HG03354 (cell line): ENCODE data around the gene ARPP21.
"Not testable (repeated sequence)": the region's sequence is repeated elsewhere in the genome, so short reads cannot be mapped to it uniquely, and the experiment has no call there.

ENCODE experiments used
- ATAC-seq: cut with Tn5 transposase; IDR thresholded peaks from one replicate; pipeline ENCODE4 v1.9.1; 2021; ENCODE audit warnings: mild to moderate bottlenecking; ENCODE audit not compliant: unreplicated experiment, poor library complexity, severe bottlenecking

The ARPP21 gene

DNA sequence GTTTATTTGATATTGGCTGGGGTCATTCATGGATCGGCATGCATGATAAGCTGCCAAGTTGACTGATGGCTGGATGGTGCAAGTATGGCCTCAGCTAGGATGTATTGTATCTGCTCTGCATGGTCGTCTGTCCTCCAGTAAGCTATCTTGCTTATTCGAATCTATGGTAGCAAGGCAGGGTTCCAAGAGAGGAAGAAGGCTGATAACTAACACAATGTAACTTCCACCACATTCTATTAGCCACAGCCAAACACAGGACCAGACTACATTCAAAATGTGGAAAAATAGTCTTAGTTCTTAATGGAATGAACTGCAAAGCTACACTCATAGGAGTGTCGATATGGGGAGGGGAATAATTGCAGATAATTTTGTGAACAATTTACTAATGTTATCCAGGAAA lies 175.2 kb downstream of the ARPP21 start:
- no peak for ATAC-seq

- ATAC-seq, result not testable (repeated sequence)
Observed at GRCh38 chr3:35815796-35816195, 176.5 kb downstream of the ARPP21 start.

- ATAC-seq, result no peak
Observed at GRCh38 chr3:35817216-35817615, 177.9 kb downstream of the ARPP21 start.

- no peak for ATAC-seq
Observed at GRCh38 chr3:35832140-35832571, 192.8 kb downstream of the ARPP21 start.
